Kidney (tissue), 14 donors: ENCODE results near the gene MTMR10. TPM values are rescaled to one million over a fixed set of nuclear protein-coding genes. Genes with fewer than 3 reads are reported as not detected.

Experiments
- DNase-seq, 5 donors: peaks; one replicate each; pipeline ENCODE4 v3.0.0-alpha.2; 2013 to 2020
- FAIRE-seq: peaks from 2 replicates; lab custom pipeline; 2012; peaks lifted over from hg19 to GRCh38; lab: Jason Lieb, UNC
- H3K27ac ChIP-seq, 2 donors: one replicate each; pipeline ENCODE4 v1.7.0; 2013; ENCODE audit warnings: low read depth in 2 of 2, low read length in 2 of 2, inconsistent platforms in 1 of 2
- H3K27me3 ChIP-seq: one replicate; pipeline ENCODE4 v1.7.1; 2013; ENCODE audit warnings: low read length, inconsistent platforms; ENCODE audit not compliant: control insufficient read depth, insufficient read depth
- H3K36me3 ChIP-seq, 3 donors: one replicate each; pipeline versions ENCODE4 v1.7.0 to v1.7.1; 2013; ENCODE audit warnings: low read length in 3 of 3, control low read depth in 1 of 3, inconsistent platforms in 1 of 3; ENCODE audit not compliant: insufficient read depth in 3 of 3, control insufficient read depth in 2 of 3
- H3K4me1 ChIP-seq, 3 donors: one replicate each; pipeline versions ENCODE4 v1.7.0 to v1.7.1; 2013; ENCODE audit warnings: low read length in 3 of 3, inconsistent platforms in 1 of 3, low read depth in 1 of 3; ENCODE audit not compliant: control insufficient read depth in 2 of 3, insufficient read depth in 2 of 3
- H3K4me3 ChIP-seq, 3 donors: one replicate each; pipeline versions ENCODE4 v1.7.0 to v1.8.1; 2013; ENCODE audit warnings: low read length in 3 of 3, control low read depth in 1 of 3, inconsistent platforms in 1 of 3
- H3K9ac ChIP-seq, 3 donors: one replicate each; pipeline versions ENCODE4 v1.7.0 to v1.7.1; 2013; ENCODE audit warnings: low read length in 3 of 3, control low read depth in 1 of 3, inconsistent platforms in 1 of 3
- H3K9me3 ChIP-seq, 3 donors: one replicate each; pipeline versions ENCODE4 v1.7.0 to v1.7.1; 2013; ENCODE audit warnings: low read length in 3 of 3, control low read depth in 1 of 3, inconsistent platforms in 1 of 3; ENCODE audit not compliant: control insufficient read depth in 2 of 3, insufficient read depth in 1 of 3
- CTCF ChIP-seq: IDR thresholded peaks from 3 replicates; pipeline ENCODE4 v1.5.1; 2012; ENCODE audit warnings: mild to moderate bottlenecking, moderate library complexity, borderline replicate concordance; ENCODE audit not compliant: insufficient read depth; ENCODE audit errors: extremely low read depth
- intact Hi-C: fragments of 100-400 bp; cut with DNase I; formaldehyde crosslinking; loops from one replicate; pipeline ENCODE4 v1.11.1; 2022
- polyA plus RNA-seq: library from polyadenylated mRNA; stranded (reverse); fragments of 350-450 nt; fragmentation: Illumina TruSeq; extraction: RNeasy Lipid Tissue Mini Kit (QIAGEN cat#74804); gene quantifications from one replicate; pipeline ENCODE4 v1.2.3, GENCODE V29; 2014; ENCODE audit warnings: low read depth, low replicate concordance; ENCODE audit not compliant: insufficient read depth
- total RNA-seq: library from RNA; stranded (reverse); fragmentation: NEBNext Ultra II Directional; extraction: Animal tissue kit (Norgen Biotek cat#: 25700); gene quantifications from one replicate; pipeline ENCODE4 v1.2.1, GENCODE V29; 2021
- donor health status: control.
- donor health status: control.
- donor health status: control.
- donor health status: control.
- donor health status: control.
- donor health status: DM: yes; HTN: yes; CAD: no.
- donor health status: Normal renal cell carcinoma (clear cell type).

MTMR10 gene
- total and polyA plus RNA-seq, 2 donors from 2014 or later = 26.2 to 70.4 TPM

- intact Hi-C loops = no loop called here
Observed at GRCh38 chr15:31004220-31004733, 12.8 kb upstream of the MTMR10 start.

GRCh38 chr15:31001702-31002101 lies 10.3 kb upstream of the MTMR10 start:
- Histone ChIP-seq H3K9ac (no peak overlapping the region), H3K4me1 (peaks cover 0 to 3% (median 3%) of the 10 kb centered on the region in 3 donors), H3K27ac (no peak overlapping the region), H3K36me3 (no peaks in the 10 kb centered on the region), H3K27me3 (no peaks in the 10 kb centered on the region), H3K4me3 (no peak overlapping the region), H3K9me3 (no peaks in the 10 kb centered on the region)
- TF ChIP-seq CTCF = no peak
- intact Hi-C loops = no loop called here
- DNase-seq (no peak), FAIRE-seq (no peak)

More at GRCh38 chr15:31004220-31004733, 12.8 kb upstream of the MTMR10 start:
- Histone ChIP-seq H3K4me3 (no peak overlapping the region), H3K9me3 (no peaks in the 10 kb centered on the region), H3K4me1 (peaks cover 0 to 3% (median 3%) of the 10 kb centered on the region in 3 donors), H3K36me3 (no peaks in the 10 kb centered on the region), H3K27me3 (no peaks in the 10 kb centered on the region), H3K27ac (no peak overlapping the region), H3K9ac (no peak overlapping the region)
- DNase-seq (peak in 3 of 5 donors; percentile 24 to 53 (median 41)), FAIRE-seq (no peak)
- TF ChIP-seq CTCF = no peak

- TF ChIP-seq CTCF = no peak
- H3K36me3 ChIP-seq = no peaks in the 10 kb centered on the region
- intact Hi-C loops = no loop called here
- no peak overlapping the region for H3K4me3 ChIP-seq
- DNase-seq (no peak), FAIRE-seq (no peak)
- H3K4me1 ChIP-seq = peaks cover 0 to 3% (median 3%) of the 10 kb centered on the region in 3 donors
- H3K27ac ChIP-seq = no peak overlapping the region
- H3K9ac ChIP-seq = no peak overlapping the region
- H3K9me3 ChIP-seq = no peaks in the 10 kb centered on the region
- no peaks in the 10 kb centered on the region for H3K27me3 ChIP-seq
Observed at GRCh38 chr15:30999729-31000128, 8.3 kb upstream of the MTMR10 start.

- Histone ChIP-seq H3K27ac (no peak overlapping the region), H3K27me3 (no peaks in the 10 kb centered on the region), H3K9ac (no peak overlapping the region), H3K4me1 (no peaks in the 10 kb centered on the region), H3K9me3 (no peaks in the 10 kb centered on the region), H3K4me3 (no peak overlapping the region), H3K36me3 (no peaks in the 10 kb centered on the region)
- FAIRE-seq (no peak), DNase-seq (no peak)
- intact Hi-C loops = no loop called here
- no peak for TF ChIP-seq CTCF
Observed at GRCh38 chr15:30997270-30997669, 5.8 kb upstream of the MTMR10 start.
